Karpas-422 (cell line): ENCODE data around the gene GAS2L1. TPM values are rescaled to one million over a fixed set of nuclear protein-coding genes. Genes with fewer than 3 reads are reported as not detected.

Experiments
- DNase-seq: peaks from one replicate; pipeline ENCODE4 v3.0.0-alpha.2; 2015
- H2AFZ ChIP-seq: fragments of 200-600 bp; sonication (generic); 2 replicates; pipeline ENCODE4 v1.6.1; 2014; ENCODE audit warnings: antibody characterized with exemption, low read length, mixed read lengths
- H3K27ac ChIP-seq: fragments of 200-600 bp; sonication (generic); 2 replicates; pipeline ENCODE4 v1.5.1; 2014; ENCODE audit warnings: mild to moderate bottlenecking, low read length, moderate library complexity
- H3K27me3 ChIP-seq: fragments of 200-600 bp; sonication (generic); 2 replicates; pipeline ENCODE4 v1.6.1; 2014; ENCODE audit warnings: low read length, mixed read lengths
- H3K36me3 ChIP-seq: fragments of 200-600 bp; sonication (generic); 2 replicates; pipeline ENCODE4 v1.6.1; 2014; ENCODE audit warnings: low read length, mixed read lengths; ENCODE audit not compliant: insufficient read depth
- H3K4me1 ChIP-seq: fragments of 200-600 bp; sonication (generic); 2 replicates; pipeline ENCODE4 v1.6.1; 2014; ENCODE audit warnings: mild to moderate bottlenecking, low read length, mixed read lengths
- H3K4me2 ChIP-seq: fragments of 200-600 bp; sonication (generic); 2 replicates; pipeline ENCODE4 v1.6.1; 2014; ENCODE audit warnings: low read length, low read depth, mild to moderate bottlenecking; ENCODE audit not compliant: poor library complexity, severe bottlenecking
- H3K4me3 ChIP-seq: fragments of 200-600 bp; sonication (generic); 2 replicates; pipeline ENCODE4 v1.5.1; 2014; ENCODE audit warnings: mild to moderate bottlenecking, antibody characterized with exemption, low read length, mixed read lengths
- H3K79me2 ChIP-seq: fragments of 200-600 bp; sonication (generic); 2 replicates; pipeline ENCODE4 v1.6.1; 2014; ENCODE audit warnings: mild to moderate bottlenecking, low read length, mixed read lengths
- H3K9ac ChIP-seq: fragments of 200-600 bp; sonication (generic); 2 replicates; pipeline ENCODE4 v1.6.0; 2014; ENCODE audit warnings: low read length
- H3K9me2 ChIP-seq: fragments of 200-600 bp; sonication (generic), shearing (Covaris generic); replicated peaks from 2 replicates; pipeline ENCODE4 v1.6.0; 2014; ENCODE audit warnings: mild to moderate bottlenecking, low read length, moderate library complexity; ENCODE audit not compliant: insufficient read depth
- H3K9me3 ChIP-seq: fragments of 300-700, 200-600 bp; sonication (generic); 2 replicates; pipeline ENCODE4 v1.6.1; 2014; ENCODE audit warnings: low read length, mixed read lengths
- H4K20me1 ChIP-seq: fragments of 200-600 bp; sonication (generic); 2 replicates; pipeline ENCODE4 v1.6.1; 2014; ENCODE audit warnings: mild to moderate bottlenecking, antibody characterized with exemption, low read length, low read depth; ENCODE audit not compliant: insufficient read depth
- total RNA-seq: library from RNA; depleted of rRNA; stranded (reverse); fragments of >200 nt; shearing (Covaris generic); gene quantifications from 2 replicates; pipeline ENCODE4 v1.2.3, GENCODE V29; 2014; ENCODE audit warnings: low replicate concordance

Gene GAS2L1
- total RNA-seq, 1 experiment from 2014 or later = not detected

GRCh38 chr22:29330753-29331152 lies 24.3 kb downstream of the GAS2L1 start:
- H3K4me3 ChIP-seq = no peak overlapping the region
- no peaks in the 10 kb centered on the region for H3K9me2 ChIP-seq
- H3K27me3 ChIP-seq = no peaks in the 10 kb centered on the region
- H3K79me2 ChIP-seq = no peaks in the 10 kb centered on the region
- H2AFZ ChIP-seq = no peak overlapping the region
- DNase-seq = no peak
- 0 out of 2 replicates have a peak, but pooled peaks cover 3% of the 10 kb centered on the region for H3K36me3 ChIP-seq
- H4K20me1 ChIP-seq = no peaks in the 10 kb centered on the region
- no peaks in the 10 kb centered on the region for H3K9me3 ChIP-seq
- H3K4me2 ChIP-seq = no peak overlapping the region
- no peaks in the 10 kb centered on the region for H3K4me1 ChIP-seq
- H3K27ac ChIP-seq = no peak overlapping the region
- H3K9ac ChIP-seq = no peak overlapping the region

GRCh38 chr22:29331213-29331612 lies 24.8 kb downstream of the GAS2L1 start:
- H3K9me3 ChIP-seq = no peaks in the 10 kb centered on the region
- H2AFZ ChIP-seq = no peak overlapping the region
- no peak overlapping the region for H3K4me2 ChIP-seq
- H3K79me2 ChIP-seq = no peaks in the 10 kb centered on the region
- no peak overlapping the region for H3K9ac ChIP-seq
- no peaks in the 10 kb centered on the region for H4K20me1 ChIP-seq
- H3K36me3 ChIP-seq = 0 out of 2 replicates have a peak, but pooled peaks cover 3% of the 10 kb centered on the region
- no peaks in the 10 kb centered on the region for H3K27me3 ChIP-seq
- no peak overlapping the region for H3K4me3 ChIP-seq
- no peak for DNase-seq
- H3K9me2 ChIP-seq = no peaks in the 10 kb centered on the region
- no peak overlapping the region for H3K27ac ChIP-seq
- H3K4me1 ChIP-seq = no peaks in the 10 kb centered on the region

DNA sequence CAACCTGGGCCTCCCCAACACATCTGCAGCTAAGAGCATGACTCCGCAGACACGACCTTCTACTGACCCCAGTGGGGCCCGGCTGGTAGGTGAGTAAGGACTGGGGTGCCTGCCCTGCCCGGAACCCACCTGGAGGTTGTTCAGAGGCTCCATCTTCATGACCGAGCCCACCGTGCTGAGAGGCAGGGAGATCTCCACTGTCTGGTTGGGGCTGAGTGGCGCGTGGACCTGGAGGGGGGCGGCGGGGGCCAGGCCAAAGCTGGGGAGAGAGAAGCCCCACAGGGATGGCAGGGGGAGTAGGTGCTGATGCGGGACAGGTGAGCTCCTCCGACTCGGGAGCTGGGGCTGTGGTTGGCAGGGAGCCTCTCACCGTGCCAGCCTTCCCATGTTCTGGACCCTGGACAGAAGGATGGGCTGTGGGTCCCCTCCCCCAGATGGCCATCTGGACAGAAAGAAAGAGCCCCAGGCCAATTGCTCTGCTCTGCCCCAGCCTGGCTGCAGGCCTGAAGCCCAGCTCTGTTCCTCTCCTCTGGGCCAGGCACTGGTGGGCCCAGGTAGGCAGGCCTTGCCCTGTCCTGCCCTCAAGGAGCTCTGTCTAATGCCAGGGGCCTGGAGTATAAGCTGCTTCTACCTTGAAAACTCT lies 25.3 kb downstream of the GAS2L1 start:
- Histone ChIP-seq H4K20me1 (no peaks in the 10 kb centered on the region), H3K9me3 (no peaks in the 10 kb centered on the region), H3K36me3 (0 out of 2 replicates have a peak, but pooled peaks cover 3% of the 10 kb centered on the region), H3K4me1 (no peaks in the 10 kb centered on the region), H3K27me3 (no peaks in the 10 kb centered on the region), H2AFZ (no peak overlapping the region), H3K9me2 (no peaks in the 10 kb centered on the region), H3K9ac (no peak overlapping the region), H3K79me2 (no peaks in the 10 kb centered on the region), H3K4me2 (no peak overlapping the region), H3K4me3 (no peak overlapping the region), H3K27ac (no peak overlapping the region)
- DNase-seq = no peak

DNA sequence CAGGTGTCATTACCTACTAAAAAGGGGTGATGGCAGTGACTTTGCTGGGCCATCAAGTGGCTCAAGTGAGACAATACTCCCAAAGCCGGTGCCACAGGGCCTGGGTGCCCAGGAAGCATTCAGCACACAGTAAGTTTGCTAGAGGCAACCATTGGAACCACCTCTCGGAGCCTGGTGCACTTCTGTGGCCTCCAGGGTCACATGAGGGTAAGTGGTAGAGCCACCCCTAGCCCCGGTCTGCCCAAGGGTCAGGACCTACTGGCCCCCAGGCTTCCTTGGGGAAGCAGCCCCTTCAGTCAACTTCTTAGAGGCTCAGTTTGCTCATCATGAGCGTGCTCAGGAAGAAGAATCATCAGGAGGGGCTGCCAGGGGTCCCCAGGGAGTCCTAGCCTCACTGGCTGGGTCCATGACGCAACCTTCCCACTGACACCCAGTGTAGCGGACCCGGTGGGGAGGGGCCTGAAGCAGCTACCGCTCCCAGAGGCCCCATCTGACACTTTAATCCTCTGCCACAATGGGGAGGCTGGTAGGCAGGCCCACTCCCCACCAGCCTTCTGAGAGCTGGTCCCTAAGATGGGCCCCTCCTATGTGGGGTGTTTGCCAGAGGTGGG lies 26.5 kb downstream of the GAS2L1 start:
- 0 out of 2 replicates have a peak, but pooled peaks cover 3% of the 10 kb centered on the region for H3K36me3 ChIP-seq
- H4K20me1 ChIP-seq = no peaks in the 10 kb centered on the region

GRCh38 chr22:29334148-29334547 lies 27.7 kb downstream of the GAS2L1 start:
- Histone ChIP-seq H3K36me3 (0 out of 2 replicates have a peak, but pooled peaks cover 3% of the 10 kb centered on the region), H4K20me1 (no peaks in the 10 kb centered on the region), H2AFZ (no peak overlapping the region), H3K27me3 (no peaks in the 10 kb centered on the region), H3K9ac (no peak overlapping the region), H3K4me3 (no peak overlapping the region), H3K79me2 (no peaks in the 10 kb centered on the region), H3K4me2 (no peak overlapping the region), H3K27ac (no peak overlapping the region), H3K9me2 (no peaks in the 10 kb centered on the region), H3K4me1 (no peaks in the 10 kb centered on the region), H3K9me3 (no peaks in the 10 kb centered on the region)
- no peak for DNase-seq

More for the DNA sequence above, 26.5 kb downstream of the GAS2L1 start:
- no peak overlapping the region for H3K9ac ChIP-seq
- no peaks in the 10 kb centered on the region for H3K4me1 ChIP-seq
- no peak overlapping the region for H3K4me2 ChIP-seq
- H3K4me3 ChIP-seq = no peak overlapping the region
- no peaks in the 10 kb centered on the region for H3K27me3 ChIP-seq
- no peaks in the 10 kb centered on the region for H3K9me2 ChIP-seq
- no peaks in the 10 kb centered on the region for H3K9me3 ChIP-seq
- H2AFZ ChIP-seq = no peak overlapping the region
- H3K27ac ChIP-seq = no peak overlapping the region
- no peaks in the 10 kb centered on the region for H3K79me2 ChIP-seq
- DNase-seq = no peak

GRCh38 chr22:29334696-29335344 lies 28.4 kb downstream of the GAS2L1 start:
- Histone ChIP-seq H3K79me2 (no peaks in the 10 kb centered on the region), H2AFZ (no peak overlapping the region), H3K36me3 (0 out of 2 replicates have a peak, but pooled peaks cover 3% of the 10 kb centered on the region), H3K9ac (no peak overlapping the region), H3K9me3 (no peaks in the 10 kb centered on the region), H3K9me2 (no peaks in the 10 kb centered on the region), H4K20me1 (no peaks in the 10 kb centered on the region), H3K27me3 (no peaks in the 10 kb centered on the region), H3K4me3 (no peak overlapping the region), H3K4me2 (no peak overlapping the region), H3K27ac (no peak overlapping the region), H3K4me1 (no peaks in the 10 kb centered on the region)
- DNase-seq = no peak

- 0 out of 2 replicates have a peak, but pooled peaks cover 3% of the 10 kb centered on the region for H3K36me3 ChIP-seq
- no peaks in the 10 kb centered on the region for H3K4me1 ChIP-seq
- no peak overlapping the region for H3K27ac ChIP-seq
- no peak overlapping the region for H3K4me3 ChIP-seq
- no peak overlapping the region for H3K4me2 ChIP-seq
- no peaks in the 10 kb centered on the region for H3K27me3 ChIP-seq
- H2AFZ ChIP-seq = no peak overlapping the region
- no peaks in the 10 kb centered on the region for H3K79me2 ChIP-seq
- DNase-seq = no peak
- no peaks in the 10 kb centered on the region for H4K20me1 ChIP-seq
- H3K9me3 ChIP-seq = no peaks in the 10 kb centered on the region
- no peak overlapping the region for H3K9ac ChIP-seq
- no peaks in the 10 kb centered on the region for H3K9me2 ChIP-seq
Measured at GRCh38 chr22:29335656-29336055, 29.2 kb downstream of the GAS2L1 start.

GRCh38 chr22:29336751-29337490 lies 30.5 kb downstream of the GAS2L1 start:
- Histone ChIP-seq H3K9me3 (no peaks in the 10 kb centered on the region), H4K20me1 (no peaks in the 10 kb centered on the region), H3K4me2 (no peak overlapping the region), H3K79me2 (no peaks in the 10 kb centered on the region), H3K36me3 (no peaks in the 10 kb centered on the region), H3K9ac (no peak overlapping the region), H2AFZ (no peak overlapping the region), H3K9me2 (no peaks in the 10 kb centered on the region), H3K27me3 (no peaks in the 10 kb centered on the region), H3K27ac (no peak overlapping the region), H3K4me3 (no peak overlapping the region), H3K4me1 (no peaks in the 10 kb centered on the region)
- DNase-seq = no peak
